Right atrium auricular region (tissue), 2 donors: ENCODE measurements around the gene MSL3B.
"Not testable (repeated sequence)": the region's sequence is repeated elsewhere in the genome, so short reads cannot be mapped to it uniquely, and the experiment has no call there.

Experiments
- DNase-seq: peaks from one replicate; pipeline ENCODE4 v3.0.0-alpha.2; 2019; ENCODE audit warnings: low spot score
- H3K27ac ChIP-seq, 2 donors: fragments of 200-600 bp; sonication (generic); 1 replicate in 1 of 2; 2 replicates in 1 of 2; pipeline ENCODE4 v1.5.1; 2016 to 2019
- H3K27me3 ChIP-seq, 2 donors: fragments of 200-600 bp; sonication (generic); one replicate each; pipeline versions ENCODE4 v1.5.1 to v1.6.0; 2017 to 2019
- H3K36me3 ChIP-seq: fragments of 200-600 bp; sonication (generic); one replicate; pipeline ENCODE4 v1.5.1; 2016
- H3K4me1 ChIP-seq, 2 donors: fragments of 200-600 bp; sonication (generic); one replicate each; pipeline versions ENCODE4 v1.5.1 to v1.6.0; 2017 to 2019
- H3K4me3 ChIP-seq, 2 donors: fragments of 200-600 bp; sonication (generic); 1 replicate in 1 of 2; 2 replicates in 1 of 2; pipeline ENCODE4 v1.5.1; 2017 to 2019; ENCODE audit warnings: mild to moderate bottlenecking in 1 of 2, moderate library complexity in 1 of 2
- H3K9me3 ChIP-seq, 2 donors: fragments of 200-600 bp; sonication (generic); one replicate each; pipeline ENCODE4 v1.5.1; 2019
- CTCF ChIP-seq, 2 donors: fragments of 200-600 bp; sonication (generic); IDR thresholded peaks; one replicate each; pipeline ENCODE4 v1.5.1; 2019; ENCODE audit warnings: antibody characterized with exemption in 2 of 2

Gene MSL3B

GRCh38 chr2:233905945-233906344 lies 37.8 kb upstream of the MSL3B start:
- no peak overlapping the region for H3K4me3 ChIP-seq
- no peak for DNase-seq
- no peaks in the 10 kb centered on the region for H3K27me3 ChIP-seq
- H3K9me3 ChIP-seq: no peaks in the 10 kb centered on the region
- no peaks in the 10 kb centered on the region for H3K36me3 ChIP-seq
- no peaks in the 10 kb centered on the region for H3K4me1 ChIP-seq
- H3K27ac ChIP-seq: no peak overlapping the region
- no peak for TF ChIP-seq CTCF (IDR thresholded peaks at IDR 0.05)

DNA sequence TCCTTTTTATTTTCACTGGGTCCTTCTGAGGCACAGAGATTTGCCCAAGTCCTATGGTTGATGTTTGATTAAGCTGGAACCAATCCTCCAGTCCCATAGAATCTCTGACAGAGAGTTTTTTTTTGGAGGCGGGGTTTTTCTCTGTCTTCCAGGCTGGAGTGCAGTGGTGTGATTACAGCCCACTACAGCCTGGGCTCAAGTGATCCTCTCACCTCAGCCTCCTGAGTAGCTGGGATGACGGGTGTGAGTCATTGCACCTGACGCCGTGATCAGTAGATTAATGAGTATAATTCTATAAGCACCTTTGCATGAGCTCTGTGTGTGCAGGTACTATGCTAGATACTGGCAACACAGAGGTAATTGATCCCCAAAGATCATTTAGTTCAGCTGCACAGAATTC lies 33.7 kb upstream of the MSL3B start:
- no peak overlapping the region for H3K27ac ChIP-seq
- no peak overlapping the region for H3K4me3 ChIP-seq
- no peaks in the 10 kb centered on the region for H3K27me3 ChIP-seq
- H3K36me3 ChIP-seq: no peaks in the 10 kb centered on the region
- H3K9me3 ChIP-seq: no peaks in the 10 kb centered on the region
- TF ChIP-seq CTCF (IDR thresholded peaks at IDR 0.05): no peak
- no peaks in the 10 kb centered on the region for H3K4me1 ChIP-seq
- DNase-seq: no peak

DNA sequence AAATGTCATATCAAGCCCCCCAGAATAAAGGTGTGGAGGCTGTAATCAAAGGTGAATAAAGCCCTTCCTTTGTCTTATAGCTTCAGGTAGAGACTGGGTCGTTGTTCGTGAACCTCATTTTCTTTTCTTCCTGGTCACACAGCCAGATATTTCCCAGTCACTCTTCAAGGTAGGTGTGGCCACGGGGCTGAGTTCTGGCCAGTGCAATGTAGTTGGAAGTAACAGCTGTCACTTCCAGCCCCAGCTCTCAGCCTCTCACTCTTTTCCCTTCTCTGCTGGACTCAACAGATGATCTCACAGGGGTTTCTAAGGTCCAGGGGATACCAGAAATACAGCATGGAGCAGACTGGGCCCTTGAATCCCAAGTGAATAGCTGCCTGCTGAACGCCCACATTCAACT lies 33.2 kb upstream of the MSL3B start:
- Histone ChIP-seq H3K27me3 (no peaks in the 10 kb centered on the region), H3K4me1 (no peaks in the 10 kb centered on the region), H3K36me3 (no peaks in the 10 kb centered on the region), H3K27ac (no peak overlapping the region), H3K9me3 (no peaks in the 10 kb centered on the region), H3K4me3 (no peak overlapping the region)
- DNase-seq: no peak
- no peak for TF ChIP-seq CTCF (IDR thresholded peaks at IDR 0.05)

DNA sequence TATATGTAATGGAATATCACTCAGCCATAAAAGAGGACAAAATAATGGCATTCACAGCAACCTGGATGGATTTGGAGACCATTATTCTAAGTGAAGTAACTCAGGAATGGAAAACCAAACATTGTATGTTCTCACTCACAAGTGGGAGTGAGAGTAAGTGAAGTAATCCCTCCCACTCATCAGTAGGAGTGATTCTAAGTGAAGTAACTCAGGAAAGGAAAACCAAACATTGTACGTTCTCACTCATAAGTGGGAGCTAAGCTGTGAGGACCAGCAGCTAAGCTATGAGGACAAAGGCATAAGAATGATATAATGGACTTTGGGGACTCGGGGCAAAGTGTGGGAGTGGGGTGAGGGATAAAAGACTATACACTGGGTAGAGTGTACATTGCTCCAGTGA lies 28.1 kb upstream of the MSL3B start:
- DNase-seq, H3K9me3 ChIP-seq, H3K27ac ChIP-seq, H3K4me3 ChIP-seq, H3K27me3 ChIP-seq, H3K36me3 ChIP-seq, H3K4me1 ChIP-seq: not testable (repeated sequence)

- H3K36me3 ChIP-seq: no peaks in the 10 kb centered on the region
- H3K9me3 ChIP-seq: no peaks in the 10 kb centered on the region
- H3K4me1 ChIP-seq: no peaks in the 10 kb centered on the region
- TF ChIP-seq CTCF (IDR thresholded peaks at IDR 0.05): no peak
- DNase-seq: no peak
- no peaks in the 10 kb centered on the region for H3K27me3 ChIP-seq
- no peak overlapping the region for H3K4me3 ChIP-seq
- H3K27ac ChIP-seq: no peak overlapping the region
Measured at GRCh38 chr2:233892793-233893192, 24.6 kb upstream of the MSL3B start.

- Histone ChIP-seq H3K27ac (no peak overlapping the region), H3K4me3 (no peak overlapping the region), H3K27me3 (no peaks in the 10 kb centered on the region), H3K36me3 (no peaks in the 10 kb centered on the region), H3K9me3 (peaks cover 0 to 37% of the 10 kb centered on the region in 2 donors), H3K4me1 (no peaks in the 10 kb centered on the region)
- DNase-seq: no peak
- TF ChIP-seq CTCF (IDR thresholded peaks at IDR 0.05): no peak
Measured at GRCh38 chr2:233882353-233882752, 14.2 kb upstream of the MSL3B start.

GRCh38 chr2:233872125-233872524 lies 3.9 kb upstream of the MSL3B start:
- H3K27ac ChIP-seq, H3K27me3 ChIP-seq, H3K36me3 ChIP-seq, DNase-seq, H3K4me1 ChIP-seq, H3K4me3 ChIP-seq: not testable (repeated sequence)
- peaks cover 0 to 24% of the 10 kb centered on the region in 2 donors for H3K9me3 ChIP-seq
